Stimulated activated CD8-positive, alpha-beta memory T cell treated with anti-CD3 and anti-CD28 coated beads, Interleukin-12 subunit alpha, Interleukin-12 subunit beta, amount 100 ng/mL, for 4 hours (primary cell): ENCODE measurements around the gene METTL25B.

Experiments used
- DNase-seq: peaks from one replicate; pipeline ENCODE4 v3.0.0-alpha.2; 2020; ENCODE audit warnings: low read depth

METTL25B gene

DNA sequence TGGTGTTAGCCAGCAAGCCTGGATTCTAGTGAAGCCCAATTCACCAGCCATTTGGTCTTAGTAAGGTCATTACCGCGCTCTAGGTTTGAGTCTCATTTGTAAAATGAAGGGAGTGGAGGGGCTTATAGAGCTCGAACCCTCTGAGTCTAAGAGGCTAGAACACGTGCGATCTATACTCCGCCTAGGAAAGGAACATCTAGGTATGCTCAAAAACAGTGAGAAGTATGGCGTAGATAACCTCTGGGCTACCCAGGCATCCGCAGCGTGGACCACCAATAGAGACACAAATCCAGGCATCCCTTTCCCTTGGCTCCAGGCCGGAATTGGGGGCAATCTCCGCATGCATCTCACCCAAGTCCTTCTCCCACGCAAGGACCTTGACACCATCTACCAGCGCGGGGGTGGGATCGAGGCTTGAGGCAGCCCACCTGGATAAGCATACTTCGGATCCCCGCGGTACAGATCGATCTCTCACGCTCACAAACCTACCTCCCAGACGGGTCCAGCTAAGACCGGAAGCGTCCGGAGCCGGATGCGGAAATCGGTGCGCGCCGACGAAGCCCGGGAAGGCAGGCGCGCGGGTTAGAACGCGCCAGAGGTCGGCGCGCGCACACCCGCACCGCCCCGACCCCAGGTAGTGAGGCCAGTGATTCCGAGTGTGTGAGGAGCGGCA is at the start of gene METTL25B:
METTL25B (plus strand) TSS at position 544 of the 673 bp plus-strand sequence. CDS start 636 bp downstream, outside the sequence.
- DNase-seq, result no peak

DNA sequence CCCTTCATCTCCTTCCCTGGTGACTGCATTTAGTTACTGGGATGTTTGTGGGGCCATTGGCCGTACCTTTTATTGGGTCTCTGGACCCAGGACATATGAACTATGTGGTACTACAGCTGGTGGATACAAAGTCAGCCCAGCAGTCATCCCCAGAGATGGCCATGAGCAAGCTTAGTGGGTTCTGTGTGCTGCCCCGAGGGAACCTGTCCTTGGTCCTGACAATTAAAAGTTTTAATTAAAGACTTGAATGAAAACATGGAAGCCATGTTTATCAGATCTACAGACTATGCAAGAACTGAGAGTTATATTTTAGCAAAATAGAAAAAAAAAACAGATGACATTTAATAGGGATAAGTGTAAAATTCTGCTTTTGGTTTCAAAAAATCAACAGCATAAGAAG is 48.2 kb upstream of the METTL25B start:
- no peak for DNase-seq

DNA sequence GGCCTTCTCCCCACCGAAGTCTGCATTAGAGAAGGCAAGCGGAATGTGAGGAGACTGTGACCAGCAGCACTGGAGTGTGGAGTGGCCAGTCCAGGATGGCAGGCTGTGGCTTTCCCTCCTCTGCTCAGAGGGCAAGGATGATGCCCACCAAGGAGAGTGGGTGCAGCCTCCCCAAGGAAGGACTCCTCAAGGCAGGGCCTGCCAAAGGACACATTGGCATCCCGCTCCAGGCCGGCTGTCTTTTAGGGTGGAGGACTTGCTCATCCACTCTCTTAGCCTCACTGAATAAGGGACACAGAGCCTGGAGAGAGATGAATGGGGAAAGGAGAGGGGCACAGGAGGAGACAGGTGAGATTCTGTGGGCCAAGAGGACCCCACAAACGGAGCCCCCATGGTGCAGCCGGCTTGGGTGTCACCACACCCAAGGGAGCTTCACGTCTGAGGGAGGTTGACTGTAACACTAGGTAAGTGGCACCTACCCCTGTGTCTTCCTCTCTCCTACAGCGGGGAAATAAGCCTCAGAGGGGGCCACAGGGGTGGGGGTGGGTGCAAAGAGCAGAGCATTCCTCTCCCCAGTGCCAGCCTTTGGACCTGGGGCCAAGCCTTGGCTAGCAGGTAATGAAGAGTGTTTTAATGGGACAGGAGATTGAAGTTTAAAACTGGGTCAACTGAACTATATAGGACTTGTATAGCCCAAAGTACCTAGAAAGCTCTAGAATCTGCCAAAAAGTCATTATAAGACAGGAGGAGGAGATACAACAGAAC is 46.9 kb upstream of the METTL25B start:
- DNase-seq, result no peak

DNA sequence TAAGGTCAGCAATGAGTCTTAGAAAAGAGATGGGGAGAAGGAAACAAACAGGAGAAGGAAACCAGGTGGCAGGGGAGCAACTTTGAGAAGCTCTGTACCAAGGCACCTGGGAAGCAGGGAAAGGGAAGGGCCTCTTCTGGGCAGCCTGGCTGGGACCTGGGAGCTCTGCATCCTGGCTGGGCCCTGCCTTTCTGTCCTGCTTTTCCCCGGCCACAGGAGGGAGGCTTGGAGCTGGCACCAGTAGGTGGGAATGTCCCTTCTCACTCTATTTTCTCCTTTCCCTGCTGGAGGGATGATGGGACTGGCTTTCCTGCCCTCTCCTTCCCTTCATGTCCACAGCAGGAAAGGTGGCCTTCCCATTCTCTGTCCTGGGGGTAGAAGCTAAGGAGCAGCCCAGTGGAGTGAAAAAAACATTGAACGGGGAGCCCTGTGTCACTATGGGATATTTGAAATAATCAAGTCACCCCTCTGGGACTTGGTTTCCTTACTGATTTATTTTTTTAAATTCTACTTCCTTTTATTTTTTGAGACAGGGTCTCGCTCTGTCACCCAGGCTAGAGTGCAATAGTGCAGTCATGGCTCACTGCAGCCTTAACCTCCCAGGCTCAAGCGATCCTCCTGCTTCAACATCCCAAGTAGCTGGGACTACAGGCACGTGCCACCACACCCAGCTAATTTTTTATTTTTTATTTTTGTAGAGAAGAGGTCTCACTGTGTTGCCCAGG is 45.9 kb upstream of the METTL25B start:
- DNase-seq, result no peak

DNA sequence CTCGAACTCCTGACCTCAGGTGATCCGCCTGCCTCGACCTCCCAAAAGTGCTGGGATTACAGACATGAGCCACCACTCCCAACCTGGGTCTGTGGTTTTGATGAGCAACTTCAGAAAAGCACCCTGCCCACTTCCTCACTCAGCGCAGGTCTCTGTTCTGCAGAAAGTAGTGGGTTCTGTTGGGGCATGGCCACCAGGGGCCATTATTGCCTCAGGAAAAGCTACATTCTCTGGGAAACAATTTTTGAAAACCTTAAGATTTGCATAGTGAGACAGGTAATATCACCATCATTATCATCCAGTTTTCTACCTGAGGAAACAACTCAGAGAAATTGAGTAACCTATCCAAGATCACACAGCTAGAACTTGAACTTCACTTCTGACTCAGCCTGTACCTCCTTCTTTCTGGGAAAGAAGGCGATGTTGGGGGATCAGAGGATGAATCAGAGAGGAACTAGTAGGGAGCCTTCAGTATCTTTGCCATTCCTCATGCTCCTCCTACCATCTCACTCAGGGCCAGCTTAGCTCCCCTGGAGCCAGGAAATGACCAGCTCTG is 44.0 kb upstream of the METTL25B start:
- DNase-seq, result no peak

DNA sequence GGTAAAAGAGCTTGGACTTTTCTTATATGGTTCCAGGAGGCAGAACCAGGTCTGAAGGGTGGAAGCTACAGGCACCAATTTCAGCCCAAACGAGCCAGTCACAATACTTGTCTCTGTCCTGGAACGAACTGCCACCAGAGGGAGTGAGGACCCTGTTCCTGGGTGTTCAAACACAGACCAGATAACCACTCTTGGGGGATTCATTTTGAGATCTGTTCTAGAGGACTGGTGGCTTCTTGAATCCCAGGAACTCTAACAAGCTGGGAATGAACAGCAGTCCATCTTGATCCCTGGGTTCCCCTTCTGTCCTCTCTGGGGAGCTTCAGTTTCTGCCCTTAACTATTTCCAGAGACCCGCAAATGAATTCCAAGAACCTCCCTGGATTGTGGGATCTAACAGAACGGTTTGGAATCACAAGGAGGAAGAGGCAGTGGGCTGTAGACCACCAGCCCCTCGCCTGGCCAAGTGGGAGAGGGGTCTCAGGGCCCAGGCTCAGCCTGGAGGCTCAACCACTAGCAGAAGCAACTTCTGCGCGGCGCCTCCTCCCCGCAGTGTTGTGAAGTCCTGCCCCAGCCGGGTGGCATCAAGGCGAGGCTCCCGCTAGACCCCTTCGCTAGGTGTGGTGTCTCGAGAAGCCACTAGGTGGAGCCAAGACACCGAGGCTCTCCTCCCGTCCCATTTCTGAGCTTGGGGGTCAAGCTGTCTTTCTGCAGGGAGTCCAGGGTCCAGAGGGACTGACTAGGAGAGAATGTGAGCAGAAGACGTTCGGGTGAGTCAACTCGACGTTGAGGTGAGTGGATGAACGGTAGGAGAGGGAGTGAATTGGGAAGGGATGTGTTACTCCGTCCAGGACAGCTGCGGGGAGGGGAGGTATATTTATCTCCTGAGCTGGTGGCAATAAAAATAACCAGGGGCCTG is 39.0 kb upstream of the METTL25B start:
- DNase-seq, result peak; percentile 50

DNA sequence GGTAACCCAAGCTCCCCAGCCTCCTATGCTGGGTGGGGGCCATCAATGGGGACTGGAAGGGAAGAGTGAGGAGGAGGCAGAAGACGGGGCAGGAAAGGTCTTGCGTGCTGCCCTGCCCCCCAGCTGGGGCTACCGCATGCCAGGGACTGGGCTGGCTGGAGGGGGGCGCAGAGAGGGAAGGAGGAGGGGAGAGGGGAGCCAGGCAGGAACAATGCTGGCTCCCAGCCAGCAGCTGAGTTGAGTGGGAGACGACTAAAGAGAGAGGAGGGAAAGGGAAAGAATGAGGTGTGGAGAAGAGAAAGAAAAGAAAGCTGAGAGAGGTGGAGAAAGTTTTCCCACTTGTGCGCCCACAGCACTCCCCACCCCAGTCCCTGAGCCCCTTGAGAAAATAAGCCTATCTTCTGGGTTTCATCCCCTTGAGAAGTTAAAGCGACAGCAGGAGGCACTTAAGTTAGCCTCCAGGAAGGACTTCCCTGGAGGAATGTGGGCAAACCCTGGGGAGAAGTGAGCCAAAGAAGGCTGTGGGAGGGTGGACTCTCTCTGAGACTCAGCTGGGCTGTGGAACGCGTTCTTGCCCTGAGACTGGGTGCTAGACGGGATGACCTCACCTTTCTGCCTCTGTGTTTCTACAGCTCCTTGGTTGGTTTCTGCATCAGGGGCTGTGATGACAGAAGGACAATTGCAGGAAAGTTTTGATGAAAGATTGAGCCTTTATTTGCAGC is 38.2 kb upstream of the METTL25B start:
- no peak for DNase-seq

DNA sequence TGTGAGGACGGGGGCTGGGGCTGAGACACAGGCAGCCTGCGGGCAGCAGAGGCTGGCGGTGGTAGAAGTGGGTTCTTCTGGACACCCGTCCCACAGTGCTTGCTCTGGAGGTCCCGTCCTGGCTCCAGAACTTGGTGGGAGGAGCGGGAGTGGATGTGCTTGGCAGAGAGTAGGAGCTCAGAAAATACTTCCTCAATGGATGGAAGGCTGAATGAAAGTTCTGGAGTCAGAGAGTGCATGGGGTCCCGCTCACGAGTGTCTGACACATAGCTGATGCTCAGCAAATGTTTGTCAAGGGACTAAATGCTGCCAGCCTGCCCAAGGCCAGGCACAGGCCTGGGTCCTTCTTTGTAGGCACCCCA is 37.6 kb upstream of the METTL25B start:
- no peak for DNase-seq

DNA sequence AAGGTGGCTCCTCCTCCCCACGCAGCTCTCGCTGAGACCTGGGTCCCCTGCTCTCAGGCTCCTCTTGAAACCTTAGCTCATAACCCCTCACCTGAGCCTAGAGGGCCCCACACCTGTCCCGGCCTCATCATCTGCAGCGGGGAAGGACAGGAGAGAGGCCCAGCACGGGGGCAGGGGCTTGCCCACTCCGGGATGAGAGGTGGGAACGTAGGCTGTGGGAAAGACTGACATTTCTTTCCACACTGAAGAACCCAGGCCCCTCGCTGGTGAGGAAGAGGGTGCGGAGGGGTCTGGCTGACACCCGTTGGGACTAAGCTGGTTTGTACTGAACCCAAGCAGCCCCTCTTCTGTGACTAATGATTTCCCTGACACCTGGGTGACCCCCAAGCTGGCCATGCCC is 37.1 kb upstream of the METTL25B start:
- no peak for DNase-seq

DNA sequence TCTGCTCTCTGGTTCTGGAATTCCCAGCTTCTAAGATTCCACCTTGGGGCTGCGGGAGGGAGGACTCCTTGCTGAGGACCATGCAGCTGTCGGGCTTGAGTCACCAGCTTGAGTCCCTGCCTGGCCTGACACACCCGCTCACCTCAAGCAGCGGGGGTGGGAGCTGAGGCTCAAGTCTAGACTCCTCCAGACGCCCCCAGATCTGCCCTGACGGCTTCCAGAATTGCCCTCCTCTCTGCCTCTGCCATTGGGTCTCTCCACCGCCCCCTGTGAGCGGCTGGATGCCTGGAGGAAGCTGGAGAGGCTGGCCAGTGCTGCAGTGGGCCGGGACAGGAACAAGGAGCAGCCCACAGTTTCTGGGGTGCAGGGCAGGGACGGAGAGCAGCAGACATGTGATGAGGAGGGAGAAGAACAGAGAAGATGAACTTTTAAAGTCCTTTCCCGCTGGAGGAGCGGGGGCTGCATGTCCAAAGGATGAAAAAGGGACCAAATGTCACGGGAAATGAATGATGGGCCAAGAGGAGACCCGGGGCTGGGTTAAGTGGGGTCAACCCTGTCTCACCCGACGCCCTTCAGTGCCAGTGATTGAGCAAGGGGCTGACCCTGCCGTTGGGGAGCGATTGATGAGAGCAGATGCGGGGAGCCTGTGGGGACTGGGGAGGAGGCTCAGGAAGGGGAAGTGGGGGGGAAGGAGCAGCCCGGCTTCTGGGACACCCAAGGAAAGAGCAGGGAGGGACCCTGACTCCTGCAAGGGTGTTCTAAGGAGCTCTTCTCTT is 36.4 kb upstream of the METTL25B start:
- DNase-seq, result no peak

DNA sequence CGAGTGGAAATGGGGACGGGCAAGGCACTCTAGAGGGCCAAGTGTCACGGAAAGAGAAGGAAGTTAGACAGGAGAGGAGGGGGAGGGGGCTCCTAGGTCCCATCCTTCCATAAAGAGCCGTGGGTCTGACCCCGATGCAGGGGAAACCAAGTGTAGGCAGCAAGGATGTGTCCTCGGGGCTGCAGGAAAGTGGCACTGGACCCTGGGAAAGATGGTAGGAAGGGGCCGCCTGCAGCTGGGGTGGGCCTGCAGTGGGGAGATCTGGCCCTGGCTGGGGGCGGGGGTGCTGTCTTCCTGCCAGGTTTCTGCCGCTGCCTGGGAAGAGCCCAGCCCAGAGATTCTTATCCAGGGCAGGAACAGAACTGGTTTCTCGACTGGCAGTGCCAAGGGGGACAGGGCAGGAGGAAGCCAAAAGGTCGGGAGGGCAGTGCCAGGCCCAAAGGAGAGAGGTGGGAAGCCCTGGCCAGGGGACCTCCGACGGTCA is 35.8 kb upstream of the METTL25B start:
- no peak for DNase-seq

DNA sequence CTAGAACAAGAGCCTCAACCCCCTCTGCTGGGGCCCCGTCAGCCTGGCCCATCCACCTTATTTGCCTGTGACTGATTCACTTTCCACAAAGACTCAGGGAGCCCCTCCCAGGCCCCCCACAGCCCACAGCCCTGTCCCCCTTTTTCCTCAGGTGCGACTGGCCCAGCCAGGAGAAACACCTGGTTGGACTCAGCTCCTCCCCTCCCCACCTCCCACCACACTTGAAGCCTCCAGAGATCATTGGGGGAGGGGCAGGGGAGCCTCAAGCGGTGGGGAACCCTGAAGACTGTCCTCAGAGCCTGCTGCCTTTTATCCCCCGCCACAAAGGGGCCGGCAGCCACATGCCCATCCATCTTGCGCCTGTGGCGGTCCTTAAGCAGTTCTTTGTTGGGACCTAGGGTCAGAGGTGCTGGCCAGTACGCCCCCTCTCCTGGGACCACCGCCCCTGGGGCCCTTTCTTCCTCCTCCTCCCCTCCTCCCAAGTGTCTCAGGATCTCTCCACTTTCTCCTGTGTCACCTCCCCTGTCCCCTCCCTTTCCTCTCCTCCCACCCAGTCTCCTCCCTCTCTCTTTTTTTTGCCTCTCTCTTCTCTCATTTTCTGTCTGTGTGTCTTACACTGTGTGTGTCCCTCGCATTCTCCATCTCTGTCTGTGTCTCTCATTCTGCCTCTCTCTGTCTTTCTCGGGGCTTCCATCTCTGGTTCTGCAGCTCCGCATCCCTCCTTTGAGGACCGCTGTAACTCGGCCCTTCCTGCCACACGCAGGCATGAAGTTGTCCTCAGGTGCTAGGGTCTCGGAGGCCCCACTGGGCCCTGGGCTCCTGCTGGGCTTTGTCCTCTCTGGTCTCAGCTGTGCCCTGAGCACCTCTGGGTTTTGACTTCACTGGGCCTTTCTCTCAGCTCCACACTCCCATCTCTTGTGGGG is 35.1 kb upstream of the METTL25B start:
- DNase-seq, result no peak

DNA sequence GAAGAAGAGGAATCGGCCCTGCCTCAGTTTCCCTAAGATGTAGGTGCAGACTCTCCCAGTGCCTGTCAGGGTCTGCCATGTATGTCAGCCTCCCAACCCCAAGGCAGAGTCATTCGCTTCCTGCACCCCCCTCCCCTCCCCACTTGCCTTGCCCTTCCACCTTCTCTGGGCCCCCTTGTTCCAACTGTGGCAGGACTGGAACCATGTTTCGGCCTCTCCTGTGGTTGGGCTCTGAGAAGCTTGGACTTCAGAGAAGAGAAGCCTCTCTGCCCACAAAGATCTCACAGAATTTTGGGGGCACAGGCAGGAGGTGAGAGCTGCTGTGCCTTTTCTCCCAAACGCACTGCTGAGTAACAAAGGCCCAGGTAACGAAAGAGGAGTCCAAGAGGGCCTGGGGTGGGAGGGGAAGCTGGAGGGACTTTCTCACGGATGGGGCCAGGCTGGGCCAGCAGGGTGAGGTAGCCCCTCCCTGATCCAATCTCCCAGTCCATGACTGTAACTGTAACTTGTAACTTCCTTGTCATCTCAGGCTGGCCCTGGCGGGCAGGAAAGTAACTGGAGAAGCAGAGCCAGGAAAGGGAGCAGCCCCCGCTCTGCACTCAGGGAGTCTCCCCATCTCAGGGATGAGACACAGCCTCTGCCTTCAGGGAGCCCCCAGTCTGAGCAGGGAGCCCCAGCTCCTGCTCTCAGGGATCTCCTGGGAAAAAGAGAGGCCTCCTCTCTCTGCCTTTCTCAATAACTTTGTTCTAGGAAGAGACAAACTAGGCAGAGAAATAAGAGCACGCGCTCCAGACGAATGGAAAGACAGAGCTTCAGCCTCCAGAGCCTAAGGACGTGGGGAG is 34.2 kb upstream of the METTL25B start:
- no peak for DNase-seq

DNA sequence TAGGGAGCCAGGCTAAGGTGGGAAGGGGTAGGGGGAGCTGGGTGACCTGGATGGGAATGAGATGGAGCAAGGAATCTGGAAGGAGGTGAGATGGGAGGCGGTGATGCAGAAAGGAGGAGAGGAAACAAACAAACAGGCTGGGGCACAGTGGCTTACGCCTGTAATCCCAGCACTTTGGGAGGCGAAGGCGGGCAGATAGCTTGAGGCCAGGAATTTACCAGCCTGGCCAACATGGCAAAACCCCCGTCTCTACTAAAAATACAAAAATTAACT is 33.6 kb upstream of the METTL25B start:
- no peak for DNase-seq

DNA sequence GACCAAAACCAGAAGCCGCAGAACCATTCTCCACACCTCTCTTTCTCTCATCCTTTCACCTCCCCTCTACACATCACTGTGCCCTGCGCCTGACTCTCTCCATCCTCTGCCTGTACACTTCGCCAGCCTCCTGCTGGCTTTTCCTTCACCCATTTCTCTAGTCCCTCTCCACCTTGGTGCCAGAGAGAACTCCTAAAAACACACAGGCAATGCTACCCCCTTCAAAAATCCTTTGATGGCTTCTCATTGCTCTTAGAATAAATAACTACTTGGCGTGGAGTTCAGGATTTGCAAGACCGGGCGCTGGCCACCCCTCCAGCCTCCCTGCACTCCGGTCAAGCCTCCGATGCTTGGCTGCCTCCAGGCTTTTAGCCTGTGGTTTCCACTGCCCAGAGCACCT is 31.5 kb upstream of the METTL25B start:
- no peak for DNase-seq

DNA sequence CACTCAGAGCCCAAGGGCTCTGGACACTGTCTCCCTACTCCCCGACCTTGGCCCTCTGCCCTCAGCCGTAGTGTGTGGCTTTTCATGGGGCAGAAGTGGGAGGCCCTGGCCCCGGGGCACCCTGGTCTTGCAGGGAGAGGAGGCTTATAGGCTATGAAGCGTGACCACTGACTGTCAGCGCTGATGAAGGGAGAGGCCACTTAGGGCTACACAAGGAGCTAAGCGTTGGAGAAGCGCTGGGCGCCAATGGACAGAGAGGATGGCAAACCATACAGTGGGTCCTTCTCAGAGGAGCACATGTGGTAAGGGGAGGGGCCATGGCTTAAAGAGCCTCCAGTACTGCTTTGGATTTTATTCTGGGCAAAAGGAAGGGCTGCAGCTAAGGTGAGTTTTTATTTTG is 30.8 kb upstream of the METTL25B start:
- no peak for DNase-seq

DNA sequence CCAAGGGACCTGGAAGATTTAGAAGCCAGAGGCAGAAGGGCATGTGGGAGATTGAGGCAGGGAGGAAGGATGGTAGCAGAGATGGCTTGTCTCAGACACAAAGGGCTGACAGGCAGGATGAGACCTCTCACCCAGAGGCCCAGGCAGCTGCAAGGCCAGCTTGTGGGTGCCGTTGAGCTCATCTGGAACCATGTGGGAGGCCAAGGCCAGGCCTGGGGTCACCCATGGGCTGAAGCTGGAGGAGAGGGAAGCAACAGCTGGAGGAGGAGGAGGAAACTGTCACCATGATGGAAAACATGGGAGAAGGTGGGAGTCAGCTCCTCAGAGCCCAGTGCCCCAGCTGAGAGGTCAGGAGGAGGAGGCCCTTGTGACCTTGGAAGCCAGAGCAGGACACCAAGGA is 29.3 kb upstream of the METTL25B start:
- no peak for DNase-seq
